HL-60 (cell line): ENCODE measurements around the gene CLSTN2.

ENCODE experiments used
- DNase-seq, 2 experiments: peaks; one replicate each; pipeline ENCODE4 v3.0.0-alpha.2; 2010 to 2020; ENCODE audit warnings: low read depth in 1 of 2, low spot score in 1 of 2
- H3K27ac ChIP-seq: fragments of 250-450 bp; sonication (Bioruptor Pico); replicated peaks from 2 replicates; pipeline ENCODE4 v1.5.1; 2020; ENCODE audit warnings: mild to moderate bottlenecking, moderate library complexity
- H3K27me3 ChIP-seq: fragments of 250-450 bp; sonication (Bioruptor Pico); 2 replicates; pipeline ENCODE4 v1.5.1; 2021; ENCODE audit warnings: mild to moderate bottlenecking, moderate library complexity; ENCODE audit not compliant: insufficient read depth, poor library complexity, severe bottlenecking
- H3K4me3 ChIP-seq: replicated peaks from 2 replicates; pipeline ENCODE4 v1.5.1; 2011; ENCODE audit warnings: mild to moderate bottlenecking, control low read depth, low read length; ENCODE audit not compliant: insufficient read depth
- GABPA ChIP-seq: IDR thresholded peaks from 2 replicates; pipeline ENCODE4 v1.6.1; 2012; ENCODE audit warnings: low read depth
- POLR2AphosphoS5 ChIP-seq: IDR thresholded peaks from 2 replicates; pipeline ENCODE4 v1.6.1; 2012; ENCODE audit warnings: low read depth
- SPI1 ChIP-seq: IDR thresholded peaks from 2 replicates; pipeline ENCODE4 v1.6.1; 2012; ENCODE audit warnings: low read depth, mild to moderate bottlenecking, borderline replicate concordance
- TF ChIP-seq, protein P1 (sequence below): IDR thresholded peaks from 2 replicates; pipeline ENCODE4 v1.6.1; 2012; ENCODE audit warnings: low read depth; ENCODE audit not compliant: insufficient replicate concordance
- TF ChIP-seq, protein P2 (sequence below): IDR thresholded peaks from one replicate; pipeline ENCODE4 v1.5.1; 2011; ENCODE audit warnings: low read length, control low read depth, inconsistent platforms; ENCODE audit not compliant: insufficient read depth

The CLSTN2 gene

DNA sequence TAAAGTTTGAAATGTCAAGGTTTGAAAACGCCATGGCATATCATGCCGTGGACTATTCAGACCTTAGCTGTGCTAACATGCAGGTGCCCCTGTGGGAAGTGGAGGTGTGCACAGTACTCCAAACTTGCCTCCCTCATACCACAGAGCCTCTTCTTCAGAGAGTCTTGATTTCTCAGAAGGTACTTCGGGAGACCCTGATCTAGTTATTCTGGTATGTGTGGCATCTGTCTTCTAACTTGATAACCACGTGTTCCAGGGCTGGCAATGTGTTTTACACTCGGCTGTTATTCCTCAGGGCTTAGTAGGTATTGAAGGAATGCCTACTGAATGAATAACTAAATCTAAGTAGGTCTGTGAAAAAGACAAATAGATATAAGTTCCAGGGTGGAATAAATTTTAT lies 309.9 kb downstream of the CLSTN2 start:
- no peak overlapping the region for H3K4me3 ChIP-seq
- no peak for DNase-seq
- TF ChIP-seq GABPA: no peak
- no peak for TF ChIP-seq POLR2AphosphoS5
- no peak for TF ChIP-seq SPI1
- TF ChIP-seq, protein P1, sequence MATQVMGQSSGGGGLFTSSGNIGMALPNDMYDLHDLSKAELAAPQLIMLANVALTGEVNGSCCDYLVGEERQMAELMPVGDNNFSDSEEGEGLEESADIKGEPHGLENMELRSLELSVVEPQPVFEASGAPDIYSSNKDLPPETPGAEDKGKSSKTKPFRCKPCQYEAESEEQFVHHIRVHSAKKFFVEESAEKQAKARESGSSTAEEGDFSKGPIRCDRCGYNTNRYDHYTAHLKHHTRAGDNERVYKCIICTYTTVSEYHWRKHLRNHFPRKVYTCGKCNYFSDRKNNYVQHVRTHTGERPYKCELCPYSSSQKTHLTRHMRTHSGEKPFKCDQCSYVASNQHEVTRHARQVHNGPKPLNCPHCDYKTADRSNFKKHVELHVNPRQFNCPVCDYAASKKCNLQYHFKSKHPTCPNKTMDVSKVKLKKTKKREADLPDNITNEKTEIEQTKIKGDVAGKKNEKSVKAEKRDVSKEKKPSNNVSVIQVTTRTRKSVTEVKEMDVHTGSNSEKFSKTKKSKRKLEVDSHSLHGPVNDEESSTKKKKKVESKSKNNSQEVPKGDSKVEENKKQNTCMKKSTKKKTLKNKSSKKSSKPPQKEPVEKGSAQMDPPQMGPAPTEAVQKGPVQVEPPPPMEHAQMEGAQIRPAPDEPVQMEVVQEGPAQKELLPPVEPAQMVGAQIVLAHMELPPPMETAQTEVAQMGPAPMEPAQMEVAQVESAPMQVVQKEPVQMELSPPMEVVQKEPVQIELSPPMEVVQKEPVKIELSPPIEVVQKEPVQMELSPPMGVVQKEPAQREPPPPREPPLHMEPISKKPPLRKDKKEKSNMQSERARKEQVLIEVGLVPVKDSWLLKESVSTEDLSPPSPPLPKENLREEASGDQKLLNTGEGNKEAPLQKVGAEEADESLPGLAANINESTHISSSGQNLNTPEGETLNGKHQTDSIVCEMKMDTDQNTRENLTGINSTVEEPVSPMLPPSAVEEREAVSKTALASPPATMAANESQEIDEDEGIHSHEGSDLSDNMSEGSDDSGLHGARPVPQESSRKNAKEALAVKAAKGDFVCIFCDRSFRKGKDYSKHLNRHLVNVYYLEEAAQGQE: no peak
- TF ChIP-seq, protein P2, sequence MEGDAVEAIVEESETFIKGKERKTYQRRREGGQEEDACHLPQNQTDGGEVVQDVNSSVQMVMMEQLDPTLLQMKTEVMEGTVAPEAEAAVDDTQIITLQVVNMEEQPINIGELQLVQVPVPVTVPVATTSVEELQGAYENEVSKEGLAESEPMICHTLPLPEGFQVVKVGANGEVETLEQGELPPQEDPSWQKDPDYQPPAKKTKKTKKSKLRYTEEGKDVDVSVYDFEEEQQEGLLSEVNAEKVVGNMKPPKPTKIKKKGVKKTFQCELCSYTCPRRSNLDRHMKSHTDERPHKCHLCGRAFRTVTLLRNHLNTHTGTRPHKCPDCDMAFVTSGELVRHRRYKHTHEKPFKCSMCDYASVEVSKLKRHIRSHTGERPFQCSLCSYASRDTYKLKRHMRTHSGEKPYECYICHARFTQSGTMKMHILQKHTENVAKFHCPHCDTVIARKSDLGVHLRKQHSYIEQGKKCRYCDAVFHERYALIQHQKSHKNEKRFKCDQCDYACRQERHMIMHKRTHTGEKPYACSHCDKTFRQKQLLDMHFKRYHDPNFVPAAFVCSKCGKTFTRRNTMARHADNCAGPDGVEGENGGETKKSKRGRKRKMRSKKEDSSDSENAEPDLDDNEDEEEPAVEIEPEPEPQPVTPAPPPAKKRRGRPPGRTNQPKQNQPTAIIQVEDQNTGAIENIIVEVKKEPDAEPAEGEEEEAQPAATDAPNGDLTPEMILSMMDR: no peak
- no peaks in the 10 kb centered on the region for H3K27me3 ChIP-seq
- no peak overlapping the region for H3K27ac ChIP-seq

DNA sequence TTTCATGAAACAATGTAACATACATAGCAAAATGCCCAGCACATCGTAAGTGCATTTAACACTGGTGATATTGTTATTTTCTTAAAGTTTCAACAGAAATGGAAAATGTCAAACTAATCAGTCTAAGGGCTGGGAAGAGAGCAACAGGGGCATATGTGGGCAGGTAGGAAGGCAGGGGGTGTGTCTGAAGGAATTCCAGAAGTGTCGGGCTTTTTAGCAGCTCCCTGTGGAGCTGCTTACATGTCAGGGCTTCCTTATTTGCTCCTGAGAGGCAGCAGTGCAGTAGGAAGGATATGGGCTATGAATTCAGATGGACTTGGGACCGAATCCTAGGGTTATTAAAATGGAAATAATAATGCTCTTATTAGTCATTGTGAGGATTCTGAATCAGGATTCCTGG lies 311.6 kb downstream of the CLSTN2 start:
- TF ChIP-seq, protein P1: no peak
- H3K27ac ChIP-seq: no peak overlapping the region

DNA sequence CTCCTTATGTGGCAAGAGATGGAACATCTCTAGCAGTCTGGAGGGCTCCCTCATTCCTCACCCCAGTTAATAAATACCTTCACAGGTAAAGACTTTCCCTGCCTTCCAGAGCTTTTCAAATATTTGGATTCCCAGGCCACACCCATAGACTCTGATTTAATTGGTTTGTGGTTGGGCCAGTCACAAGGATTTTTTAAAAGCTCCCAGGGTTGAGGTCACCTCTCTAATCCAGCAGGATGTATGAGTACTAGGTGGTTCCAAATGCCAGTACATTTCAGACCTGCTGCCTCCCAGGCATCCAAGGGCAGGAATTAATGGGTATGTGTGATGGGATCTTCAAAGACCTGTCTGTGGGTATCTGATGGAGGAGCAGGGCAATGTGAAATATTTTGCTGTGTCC lies 312.8 kb downstream of the CLSTN2 start:
- no peak overlapping the region for H3K4me3 ChIP-seq
- H3K27me3 ChIP-seq: no peaks in the 10 kb centered on the region
- TF ChIP-seq POLR2AphosphoS5: no peak
- TF ChIP-seq, protein P2: no peak
- TF ChIP-seq SPI1: no peak
- TF ChIP-seq, protein P1: no peak
- no peak for TF ChIP-seq GABPA
- DNase-seq: no peak
- H3K27ac ChIP-seq: no peak overlapping the region

More for the DNA sequence above, 311.6 kb downstream of the CLSTN2 start:
- DNase-seq: no peak
- no peak overlapping the region for H3K4me3 ChIP-seq
- no peaks in the 10 kb centered on the region for H3K27me3 ChIP-seq

DNA sequence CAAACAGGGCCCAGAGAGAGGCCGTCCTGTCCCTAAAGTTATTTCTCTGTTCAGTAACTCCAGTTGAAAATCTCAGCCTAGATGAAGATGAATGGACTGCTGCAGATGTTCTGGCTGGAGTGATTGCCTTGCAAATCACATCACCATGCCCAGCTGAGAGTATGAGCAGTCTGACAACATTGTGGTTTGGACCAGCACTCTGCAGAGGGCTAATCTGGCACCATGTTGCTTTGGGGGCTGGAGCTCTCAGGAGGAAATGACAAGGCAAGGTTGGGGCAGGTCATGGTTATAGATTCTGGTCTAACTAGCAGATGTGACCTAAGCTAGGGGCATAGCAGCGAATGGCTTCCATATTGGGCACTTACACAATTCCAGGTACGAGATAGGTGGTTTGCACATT lies 314.2 kb downstream of the CLSTN2 start:
- Histone ChIP-seq H3K27ac (no peak overlapping the region), H3K4me3 (no peak overlapping the region), H3K27me3 (no peaks in the 10 kb centered on the region)
- no peak for TF ChIP-seq SPI1
- TF ChIP-seq, protein P2: no peak
- TF ChIP-seq, protein P1: no peak
- TF ChIP-seq GABPA: no peak
- no peak for TF ChIP-seq POLR2AphosphoS5
- no peak for DNase-seq
